NCI-H446 (cell line): Measurements from ENCODE around the gene SETD4.
A peak's percentile ranks its signal among the peaks of the same experiment; 100 is the strongest.

Source experiments
- DNase-seq, 2 experiments: peaks; one replicate each; lab custom pipeline; 2025; lab: John Stamatoyannopoulos, UW

Gene SETD4

DNA sequence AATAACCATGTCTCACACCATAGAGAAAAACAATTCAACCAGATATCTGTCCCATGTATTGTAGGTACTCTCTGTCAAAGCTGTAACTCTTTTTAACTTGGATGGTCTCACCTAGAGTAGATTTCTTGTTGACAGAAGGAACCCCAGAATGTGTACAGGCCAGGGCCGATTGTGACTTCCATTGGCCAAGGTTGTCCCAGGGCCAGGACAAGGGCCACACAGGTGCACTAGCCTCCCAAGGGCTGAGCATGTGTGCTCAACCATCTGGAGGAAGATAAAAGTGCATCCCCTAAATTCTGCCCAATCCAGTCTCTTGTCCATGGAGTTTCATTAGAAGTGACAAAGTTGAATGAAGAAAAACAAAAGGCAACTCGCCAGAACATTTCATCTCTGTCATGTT is 51.8 kb downstream of the SETD4 start:
- no peak for DNase-seq

DNA sequence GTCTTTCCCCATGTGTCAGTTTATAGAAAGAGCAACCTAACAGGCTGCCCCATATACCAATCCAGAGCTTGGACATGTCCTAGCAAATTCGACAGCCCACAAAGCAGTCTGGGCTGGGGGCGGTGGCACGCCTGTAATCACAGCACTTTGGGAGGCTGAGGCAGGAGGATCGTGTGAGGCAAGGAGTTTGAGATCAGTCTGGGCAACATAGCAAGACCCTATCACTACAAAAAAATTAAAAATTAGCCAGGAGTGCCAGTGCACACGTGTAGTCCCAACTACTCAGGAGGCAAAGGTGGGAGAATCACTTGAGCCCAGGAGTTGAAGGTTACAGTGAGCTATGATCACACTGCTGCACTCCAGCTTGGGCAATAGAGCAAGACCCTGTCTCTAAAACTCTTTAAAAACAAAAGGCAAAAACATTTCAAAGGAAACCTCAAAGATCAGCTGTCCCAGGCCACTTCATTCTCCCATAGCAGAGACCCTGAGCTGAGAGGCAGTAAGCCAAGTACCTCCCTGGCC is 54.4 kb downstream of the SETD4 start:
- no peak for DNase-seq

DNA sequence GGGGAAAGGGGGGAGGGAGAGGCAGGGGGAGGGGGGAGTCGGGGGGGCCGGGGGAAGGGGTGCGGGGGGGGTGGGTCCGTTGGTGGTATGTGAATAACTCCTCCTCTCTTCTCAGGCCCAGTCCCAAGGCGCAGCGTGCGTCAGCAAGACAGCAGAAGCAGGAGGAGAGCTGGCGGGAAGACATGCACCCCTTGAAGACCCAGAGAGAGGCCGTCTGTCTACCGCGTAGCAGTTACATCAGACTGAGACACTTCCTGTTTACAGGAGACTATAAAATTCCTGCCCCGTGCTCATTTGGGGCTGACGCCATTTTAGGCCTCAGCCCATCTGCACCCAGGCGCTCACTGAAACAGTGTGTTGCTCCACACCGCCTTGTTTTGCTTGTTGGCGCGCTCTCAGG is 55.3 kb downstream of the SETD4 start:
- DNase-seq = peak; percentile 1 to 32

DNA sequence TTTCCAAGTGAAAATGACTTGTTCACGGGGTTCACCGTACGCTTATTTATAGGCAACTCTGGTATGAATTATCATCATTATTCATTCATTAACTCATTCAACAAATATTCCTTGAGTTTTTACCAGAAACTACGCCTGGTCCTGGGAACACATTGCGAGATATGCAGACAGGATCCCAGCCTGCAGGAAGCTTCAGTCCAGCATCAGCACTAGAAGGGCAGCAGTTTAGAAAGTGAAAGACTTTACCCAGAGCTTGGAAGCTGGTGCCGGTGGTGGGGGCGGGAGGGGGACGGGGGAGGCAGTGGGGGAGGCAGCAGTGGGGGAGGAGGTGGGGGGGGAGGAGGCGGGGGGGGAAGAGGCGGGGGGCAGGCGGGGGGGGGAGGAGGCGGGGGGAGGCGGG is 55.9 kb downstream of the SETD4 start:
- DNase-seq = no peak

DNA sequence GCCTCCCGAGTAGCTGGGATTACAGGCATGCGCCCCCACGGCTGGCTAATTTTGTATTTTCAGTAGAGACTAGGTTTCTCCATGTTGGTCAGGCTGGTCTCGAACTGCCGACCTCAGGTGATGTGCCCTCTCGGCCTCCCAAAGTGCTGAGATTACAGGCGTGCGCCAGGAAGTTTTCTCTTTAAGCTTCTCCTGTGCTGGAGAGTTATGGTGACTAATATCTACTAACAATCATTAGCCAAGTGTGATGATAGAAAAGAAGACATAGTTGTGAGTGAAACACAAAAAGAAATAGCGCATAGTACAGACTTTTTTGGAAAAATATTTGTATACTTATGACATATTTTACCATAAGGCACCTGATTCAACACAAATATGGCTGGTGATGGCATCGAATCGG is 56.5 kb downstream of the SETD4 start:
- DNase-seq = no peak

DNA sequence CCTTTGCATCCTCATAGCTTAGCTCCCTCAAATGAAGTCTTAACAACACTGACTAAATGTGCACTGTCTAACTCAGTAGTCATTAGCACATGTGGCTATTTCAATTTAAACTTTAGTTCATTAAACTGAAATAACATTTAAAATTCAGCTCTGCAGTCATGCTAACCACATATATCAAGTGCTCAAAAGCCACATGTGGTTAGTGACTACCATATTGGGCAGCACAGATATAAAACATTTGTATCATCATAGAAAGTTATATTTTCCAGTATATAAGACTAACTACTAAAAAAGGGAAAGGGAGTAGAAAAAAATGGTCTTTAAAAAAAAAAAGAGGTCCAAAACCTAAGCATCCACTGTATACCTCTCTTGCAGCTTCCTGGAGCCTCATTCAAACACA is 64.1 kb downstream of the SETD4 start:
- DNase-seq = no peak

DNA sequence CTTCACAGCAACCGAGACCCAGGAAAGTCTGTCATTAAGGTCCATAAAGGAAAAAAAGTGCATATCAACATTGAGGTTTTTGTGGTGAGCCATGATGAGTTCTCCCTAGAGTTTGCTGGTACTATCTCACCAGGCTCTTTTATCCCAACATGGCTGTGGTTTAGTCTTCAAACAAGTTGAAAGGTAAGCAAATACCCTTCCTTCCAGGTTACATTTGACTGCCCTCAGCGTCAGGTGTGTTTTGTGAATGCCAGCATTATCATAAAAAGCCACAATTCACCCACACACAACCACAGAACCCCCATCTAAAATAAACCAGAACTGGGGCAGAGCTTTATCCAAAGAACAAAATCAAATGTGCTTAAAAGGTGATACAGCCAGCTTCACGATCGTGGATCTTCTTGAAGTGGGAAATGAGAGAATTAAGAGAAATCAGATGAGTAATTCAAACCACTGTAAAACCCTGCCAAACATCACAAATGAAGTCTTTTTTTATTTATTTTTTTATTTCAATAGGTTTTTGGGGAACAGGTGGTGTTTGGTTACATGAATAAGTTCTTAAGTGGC is 64.7 kb downstream of the SETD4 start:
- DNase-seq = no peak

DNA sequence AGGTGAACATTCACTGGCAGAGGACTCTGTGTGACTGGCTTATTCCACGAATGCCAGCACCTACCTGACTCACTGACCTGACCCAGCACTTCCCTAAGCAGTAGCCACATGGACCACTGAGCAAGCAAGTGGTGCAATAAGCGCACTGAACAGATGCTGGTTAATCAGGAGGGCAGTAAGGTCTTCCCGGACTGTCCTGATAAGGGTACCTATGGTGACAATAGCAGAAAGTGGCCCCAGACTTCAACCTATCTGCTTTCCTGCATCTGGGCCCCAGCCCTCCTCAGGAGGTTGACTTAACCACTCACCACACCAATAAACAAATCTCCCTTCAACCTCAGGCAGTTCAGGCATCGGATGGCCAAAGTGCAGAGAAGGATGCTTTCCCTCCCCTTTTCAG is 65.7 kb downstream of the SETD4 start:
- DNase-seq = no peak

DNA sequence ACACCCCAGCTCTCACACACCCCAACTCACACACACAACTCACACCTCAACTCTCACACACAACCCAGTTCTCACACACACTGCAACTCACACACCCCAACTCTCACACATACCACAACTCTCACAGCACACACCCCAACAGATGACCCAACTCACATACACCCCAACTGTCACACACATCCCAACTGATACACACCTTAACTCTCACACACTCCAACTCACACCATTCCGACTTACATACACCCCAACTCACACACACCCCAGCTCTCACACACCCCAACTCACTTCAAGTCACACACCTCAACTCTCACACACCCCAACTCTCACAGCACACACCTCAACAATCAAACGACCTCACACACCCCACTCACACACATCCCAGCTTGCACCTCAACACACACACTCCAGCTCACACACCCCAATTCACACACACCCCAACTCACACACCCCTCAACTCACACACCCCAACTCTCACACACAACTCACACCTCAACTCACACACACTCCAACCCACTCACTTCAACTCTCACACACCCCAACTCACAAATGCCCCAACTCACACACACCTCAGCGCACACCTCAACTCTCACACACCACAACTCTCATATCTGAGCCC is 66.3 kb downstream of the SETD4 start:
- DNase-seq = no peak

DNA sequence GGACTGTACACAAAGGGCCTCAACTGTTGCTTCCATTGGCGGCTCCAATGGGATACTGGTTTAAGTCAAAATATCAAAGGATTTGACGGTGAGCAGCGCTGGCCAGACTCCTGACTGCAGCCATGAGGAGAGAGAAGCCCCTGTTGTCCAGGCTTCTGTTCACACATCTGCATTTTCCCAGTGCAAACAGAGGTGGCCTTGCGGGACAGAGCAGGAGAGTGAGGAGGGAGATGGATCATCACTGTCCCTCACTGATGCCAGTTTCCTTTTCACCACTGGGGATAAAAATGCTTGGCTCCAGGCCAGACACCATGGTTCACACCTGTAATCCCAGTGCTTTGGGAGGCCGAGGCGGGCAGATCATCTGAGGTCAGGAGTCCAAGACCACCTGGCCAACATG is 69.2 kb downstream of the SETD4 start:
- DNase-seq = no peak

DNA sequence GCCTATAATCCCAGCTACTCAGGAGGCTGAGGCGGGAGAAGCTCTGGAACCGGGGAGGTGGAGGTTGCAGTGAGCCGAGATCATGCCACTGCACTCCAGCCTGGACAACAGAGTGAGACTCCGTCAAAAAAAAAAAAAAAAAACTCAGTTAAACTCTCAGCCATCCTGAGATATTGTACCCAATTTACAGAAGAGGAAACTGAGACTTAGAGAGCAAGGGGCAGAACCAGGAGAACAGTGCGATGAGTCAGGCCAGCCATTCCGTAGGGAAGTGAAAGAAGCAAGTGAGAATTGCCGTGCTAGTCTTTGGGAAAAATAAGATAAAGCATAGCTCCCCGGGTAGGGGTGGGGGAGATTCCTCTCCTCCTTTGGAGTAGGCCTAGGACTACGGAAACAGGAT is 69.7 kb downstream of the SETD4 start:
- no peak for DNase-seq

DNA sequence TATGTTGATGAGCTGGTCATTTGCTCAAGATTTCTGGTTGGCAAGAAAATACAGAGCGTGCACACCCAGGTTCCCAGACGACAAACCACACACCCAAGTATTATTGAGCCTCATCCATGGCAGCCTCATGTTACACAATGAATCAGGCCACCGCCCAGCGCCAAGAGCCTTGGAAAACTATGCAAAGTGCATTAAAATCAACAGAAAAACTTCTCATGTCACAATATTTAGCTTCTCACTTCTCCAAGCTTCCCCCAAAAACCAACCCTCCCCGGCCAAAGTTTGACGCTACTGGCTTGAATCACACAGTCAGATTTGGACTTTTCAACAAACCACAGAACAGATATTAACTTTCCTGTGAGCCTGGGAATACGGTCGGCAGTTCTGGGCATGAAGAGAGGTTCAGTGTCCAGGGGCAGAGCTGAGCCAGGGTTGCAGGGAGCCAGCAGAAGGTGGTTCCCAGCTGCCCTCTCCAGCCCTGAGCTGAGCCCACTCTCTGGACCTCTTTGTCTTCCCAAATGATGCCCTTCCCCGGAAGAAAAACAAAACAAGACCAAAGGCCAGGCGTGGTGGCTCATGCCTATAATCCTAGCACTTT is 71.1 kb downstream of the SETD4 start:
- no peak for DNase-seq

DNA sequence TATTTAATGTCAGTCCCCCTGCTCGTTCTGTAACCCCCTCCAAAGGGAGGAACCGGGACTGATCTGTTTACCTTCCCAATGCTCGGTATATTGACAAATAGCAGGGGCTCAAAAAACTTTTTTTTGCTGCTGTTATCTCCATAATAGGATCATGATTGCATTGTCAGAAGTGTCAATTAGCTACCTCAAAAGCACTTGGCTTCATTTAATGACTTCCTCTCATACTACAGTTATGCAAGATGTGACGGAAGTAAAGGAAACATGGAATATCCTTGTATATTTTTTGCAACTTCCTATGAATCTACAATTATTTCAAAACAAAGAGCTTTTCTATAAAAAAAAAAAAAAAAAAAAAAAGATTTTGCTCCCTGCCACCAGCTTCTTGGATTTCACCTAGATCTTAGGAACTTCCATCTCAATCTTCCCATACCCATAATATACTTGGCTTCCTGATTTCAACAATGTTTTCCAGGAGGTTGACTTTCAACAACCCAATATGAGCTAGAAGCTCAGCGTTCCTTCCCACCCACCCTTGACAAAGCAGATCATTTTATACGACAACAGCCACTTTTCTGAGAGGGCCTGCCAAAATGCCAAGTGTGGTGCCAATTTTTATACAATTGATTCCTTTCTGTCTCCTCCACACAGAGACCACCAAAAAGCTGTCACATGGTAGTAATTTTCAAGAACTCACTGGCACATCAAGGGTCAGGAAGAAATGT is 71.7 kb downstream of the SETD4 start:
- no peak for DNase-seq

DNA sequence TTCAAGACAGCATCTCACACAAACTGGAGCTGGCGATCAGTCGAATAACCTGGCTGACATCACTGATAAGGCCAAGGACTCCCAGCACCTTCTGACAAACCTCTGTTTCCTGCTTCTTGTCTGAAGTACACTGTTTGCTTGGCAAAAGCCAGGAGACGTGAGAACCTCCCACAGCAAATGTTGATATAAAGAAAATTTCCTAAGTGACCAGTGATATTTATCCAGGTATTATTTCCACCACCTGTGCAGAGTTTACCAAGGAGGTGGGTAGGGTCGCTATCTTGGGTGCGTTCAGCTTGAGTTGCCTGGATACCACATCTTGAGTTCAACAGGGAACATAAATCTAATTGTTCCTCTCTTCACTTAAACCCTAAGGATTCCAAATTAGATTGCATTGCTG is 72.9 kb downstream of the SETD4 start:
- DNase-seq = no peak

DNA sequence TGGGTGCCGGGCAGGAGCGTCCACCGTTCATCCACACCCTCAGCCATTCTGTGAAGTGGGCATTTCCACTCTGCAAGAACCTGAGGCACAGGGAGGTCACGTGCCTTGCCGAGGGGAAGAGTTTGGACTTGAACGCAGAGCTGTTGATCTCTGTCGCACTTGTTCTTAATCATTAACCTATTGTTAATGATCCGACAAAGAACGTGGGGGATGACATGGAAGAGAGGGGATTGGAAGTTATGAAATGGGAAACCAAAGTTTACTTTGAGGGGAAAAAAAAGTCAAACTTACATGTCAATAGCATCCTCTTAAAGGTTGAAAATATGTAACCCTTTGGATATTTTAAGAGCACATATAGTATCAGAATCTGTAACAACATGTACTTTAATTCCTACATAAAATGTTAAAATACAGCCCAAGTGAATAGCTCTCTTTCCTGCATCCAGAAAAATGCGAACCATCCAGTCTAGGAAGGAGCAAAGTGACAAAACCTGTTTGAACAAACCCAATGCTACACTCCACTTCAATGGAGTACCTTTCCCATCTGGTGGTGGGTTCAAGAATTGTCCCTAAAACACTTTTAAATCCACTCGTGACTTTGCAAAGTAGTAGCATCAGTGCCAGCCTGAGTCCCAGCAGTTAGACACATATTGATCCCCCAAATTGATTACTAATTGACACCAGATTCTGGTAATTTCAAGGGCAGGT is 75.5 kb downstream of the SETD4 start:
- no peak for DNase-seq
